Fibroblast of villous mesenchyme (primary cell): Measurements from ENCODE around the gene TSPAN11. TPM values are rescaled to one million over a fixed set of nuclear protein-coding genes. Genes with fewer than 3 reads are reported as not detected.

Experiments
- DNase-seq: peaks from one replicate; pipeline ENCODE4 v3.0.0-alpha.2; 2010; ENCODE audit warnings: low read depth
- H3K4me3 ChIP-seq: 2 replicates; pipeline ENCODE4 v1.5.1; 2011; ENCODE audit warnings: low read depth, mild to moderate bottlenecking, low read length
- CTCF ChIP-seq: IDR thresholded peaks from 2 replicates; pipeline ENCODE4 v1.5.1; 2012; ENCODE audit warnings: low read depth, mild to moderate bottlenecking, low read length; ENCODE audit not compliant: insufficient read depth
- total RNA-seq: library from RNA; depleted of rRNA; stranded (reverse); fragments of >200 nt; gene quantifications from 2 replicates; pipeline ENCODE4 v1.2.3, GENCODE V29; 2012

TSPAN11 gene
- total RNA-seq, 1 donor, result 0.43 TPM

GRCh38 chr12:30925607-30926242 lies 823 bp upstream of the TSPAN11 start:
- H3K4me3 ChIP-seq, result peak overlapping the region; percentile 49
- DNase-seq, result no peak
- no peak for TF ChIP-seq CTCF

- no peak for DNase-seq
- no peak overlapping the region for H3K4me3 ChIP-seq
- no peak for TF ChIP-seq CTCF
These were observed 669 bp downstream of the TSPAN11 start for GRCh38 chr12:30927222-30927611.

GRCh38 chr12:30928356-30929244 lies 2.1 kb downstream of the TSPAN11 start:
- DNase-seq, result no peak
- TF ChIP-seq CTCF, result no peak
- no peak overlapping the region for H3K4me3 ChIP-seq

GRCh38 chr12:30930238-30930637 lies 3.7 kb downstream of the TSPAN11 start:
- no peak for DNase-seq
- H3K4me3 ChIP-seq, result no peak overlapping the region
- TF ChIP-seq CTCF, result no peak

- no peak for TF ChIP-seq CTCF
- DNase-seq, result no peak
- H3K4me3 ChIP-seq, result no peak overlapping the region
These were observed 4.1 kb downstream of the TSPAN11 start for GRCh38 chr12:30930641-30931040.

- no peak for DNase-seq
- TF ChIP-seq CTCF, result no peak
- no peak overlapping the region for H3K4me3 ChIP-seq
These were observed 6.3 kb downstream of the TSPAN11 start for GRCh38 chr12:30932881-30933280.

GRCh38 chr12:30934811-30935210 lies 8.3 kb downstream of the TSPAN11 start:
- no peak for DNase-seq
- TF ChIP-seq CTCF, result no peak
- no peak overlapping the region for H3K4me3 ChIP-seq
